ENCODE measurements around the gene CXCR2. TPM values are rescaled to one million over a fixed set of nuclear protein-coding genes. Genes with fewer than 3 reads are reported as not detected.
"Not testable (repeated sequence)": the region's sequence is repeated elsewhere in the genome, so short reads cannot be mapped to it uniquely, and the experiment has no call there.

Gene CXCR2
- total RNA-seq, 1 experiment from 2014 or later = 0.96 TPM

- H3K9me3 Mint-ChIP-seq = peaks cover 17% of the 10 kb centered on the region
- POLR2A ChIA-PET = no interaction called here
- H3K4me3 Mint-ChIP-seq = no peak overlapping the region
- TF ChIP-seq, protein P1, sequence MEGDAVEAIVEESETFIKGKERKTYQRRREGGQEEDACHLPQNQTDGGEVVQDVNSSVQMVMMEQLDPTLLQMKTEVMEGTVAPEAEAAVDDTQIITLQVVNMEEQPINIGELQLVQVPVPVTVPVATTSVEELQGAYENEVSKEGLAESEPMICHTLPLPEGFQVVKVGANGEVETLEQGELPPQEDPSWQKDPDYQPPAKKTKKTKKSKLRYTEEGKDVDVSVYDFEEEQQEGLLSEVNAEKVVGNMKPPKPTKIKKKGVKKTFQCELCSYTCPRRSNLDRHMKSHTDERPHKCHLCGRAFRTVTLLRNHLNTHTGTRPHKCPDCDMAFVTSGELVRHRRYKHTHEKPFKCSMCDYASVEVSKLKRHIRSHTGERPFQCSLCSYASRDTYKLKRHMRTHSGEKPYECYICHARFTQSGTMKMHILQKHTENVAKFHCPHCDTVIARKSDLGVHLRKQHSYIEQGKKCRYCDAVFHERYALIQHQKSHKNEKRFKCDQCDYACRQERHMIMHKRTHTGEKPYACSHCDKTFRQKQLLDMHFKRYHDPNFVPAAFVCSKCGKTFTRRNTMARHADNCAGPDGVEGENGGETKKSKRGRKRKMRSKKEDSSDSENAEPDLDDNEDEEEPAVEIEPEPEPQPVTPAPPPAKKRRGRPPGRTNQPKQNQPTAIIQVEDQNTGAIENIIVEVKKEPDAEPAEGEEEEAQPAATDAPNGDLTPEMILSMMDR (IDR thresholded peaks at IDR 0.05) = 0 out of 2 replicates have a peak, but pooled peaks have one; percentile 14
- TF ChIP-seq ZNF138 (CRISPR knock-in tag; conservative IDR thresholded peaks at IDR 0.05) = no peak
- CTCF ChIA-PET = interaction anchor here (0.6 to 2.4 kb wide), 9 partner anchors 14 to 168 kb away, joined by 3 to 10 read pairs (median 4); partner anchors contain the start of gene ARPC2
- no peaks in the 10 kb centered on the region for H3K36me3 Mint-ChIP-seq
- H3K4me1 Mint-ChIP-seq = no peaks in the 10 kb centered on the region
- H3K27me3 Mint-ChIP-seq (ENCODE audit: low read depth) = peaks cover 12% of the 10 kb centered on the region
- DNase-seq (ENCODE audit: low spot score) (no peak), ATAC-seq (peak; percentile 30; the same call in 1 of the 2 replicates)
- H3K27ac Mint-ChIP-seq = no peak overlapping the region
Measured at GRCh38 chr2:218093879-218094278, 31.9 kb upstream of the CXCR2 start.

- Mint-ChIP-seq H3K36me3 (no peaks in the 10 kb centered on the region), H3K4me3 (no peak overlapping the region), H3K27ac (no peak overlapping the region), H3K4me1 (no peaks in the 10 kb centered on the region), H3K9me3 (peaks cover 1% of the 10 kb centered on the region), H3K27me3 (ENCODE audit: low read depth) (peaks cover 18% of the 10 kb centered on the region)
- DNase-seq (ENCODE audit: low spot score) = no peak
- TF ChIP-seq ELF4 (CRISPR knock-in tag; IDR thresholded peaks at IDR 0.05; ENCODE audit: low read depth) (no peak), CREB1 (CRISPR knock-in tag; IDR thresholded peaks at IDR 0.05) (no peak), ZNF671 (CRISPR knock-in tag; IDR thresholded peaks at IDR 0.05) (no peak), NFYB (CRISPR knock-in tag; conservative IDR thresholded peaks at IDR 0.05; ENCODE audit: low read depth) (no peak), CDX4 (CRISPR knock-in tag; IDR thresholded peaks at IDR 0.05; ENCODE audit: borderline replicate concordance) (no peak), IRF2 (CRISPR knock-in tag; IDR thresholded peaks at IDR 0.05; ENCODE audit: borderline replicate concordance, low read depth) (no peak)
- TF ChIP-seq, protein P2, sequence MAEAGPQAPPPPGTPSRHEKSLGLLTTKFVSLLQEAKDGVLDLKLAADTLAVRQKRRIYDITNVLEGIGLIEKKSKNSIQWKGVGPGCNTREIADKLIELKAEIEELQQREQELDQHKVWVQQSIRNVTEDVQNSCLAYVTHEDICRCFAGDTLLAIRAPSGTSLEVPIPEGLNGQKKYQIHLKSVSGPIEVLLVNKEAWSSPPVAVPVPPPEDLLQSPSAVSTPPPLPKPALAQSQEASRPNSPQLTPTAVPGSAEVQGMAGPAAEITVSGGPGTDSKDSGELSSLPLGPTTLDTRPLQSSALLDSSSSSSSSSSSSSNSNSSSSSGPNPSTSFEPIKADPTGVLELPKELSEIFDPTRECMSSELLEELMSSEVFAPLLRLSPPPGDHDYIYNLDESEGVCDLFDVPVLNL (CRISPR knock-in tag; IDR thresholded peaks at IDR 0.05; ENCODE audit: borderline replicate concordance, low read depth) = no peak
- ChIA-PET CTCF (no interaction called here), POLR2A (no interaction called here)
- no peak for ATAC-seq
Measured at GRCh38 chr2:218095853-218096252, 30.0 kb upstream of the CXCR2 start.

DNA sequence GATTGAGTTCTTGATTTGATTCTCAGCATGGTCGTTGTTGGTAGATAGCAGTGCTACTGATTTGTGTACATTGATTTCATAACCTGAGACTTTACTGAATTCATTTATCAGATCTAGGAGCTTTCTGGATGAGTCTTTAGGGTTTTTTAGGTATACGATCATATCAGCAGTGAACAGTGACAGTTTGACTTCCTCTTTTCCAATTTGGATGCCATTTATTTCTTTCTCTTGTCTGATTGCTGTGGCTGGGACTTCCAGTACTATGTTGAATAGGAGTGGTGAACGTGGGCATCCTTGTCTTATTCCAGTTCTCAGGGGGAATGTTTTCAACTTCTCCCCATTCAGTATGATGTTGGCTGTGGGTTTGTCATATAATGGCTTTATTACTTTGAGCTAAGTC, 27.9 kb upstream of the CXCR2 start:
- CTCF ChIA-PET = interaction anchor here (0.6 kb wide), 1 partner anchor 121 kb away, joined by 3 read pairs; no protein-coding TSS in a partner anchor

GRCh38 chr2:218108834-218109233, 17.0 kb upstream of the CXCR2 start:
- ATAC-seq; H3K4me3 Mint-ChIP-seq; POLR2A ChIA-PET; H3K4me1 Mint-ChIP-seq; H3K27ac Mint-ChIP-seq; CTCF ChIA-PET; DNase-seq (ENCODE audit: low spot score): not testable (repeated sequence)
- peaks cover 73% of the 10 kb centered on the region for H3K9me3 Mint-ChIP-seq
- peaks cover 47% of the 10 kb centered on the region for H3K27me3 Mint-ChIP-seq (ENCODE audit: low read depth)
- peaks cover 33% of the 10 kb centered on the region for H3K36me3 Mint-ChIP-seq

More for the DNA sequence above, 27.9 kb upstream of the CXCR2 start:
- H3K27ac Mint-ChIP-seq = no peak overlapping the region
- DNase-seq (ENCODE audit: low spot score) (no peak), ATAC-seq (no peak)
- no peaks in the 10 kb centered on the region for H3K4me1 Mint-ChIP-seq
- H3K4me3 Mint-ChIP-seq = no peak overlapping the region
- POLR2A ChIA-PET = no interaction called here
- peaks cover 21% of the 10 kb centered on the region for H3K27me3 Mint-ChIP-seq (ENCODE audit: low read depth)
- TF ChIP-seq NR3C1 (CRISPR knock-in tag; conservative IDR thresholded peaks at IDR 0.05; ENCODE audit: low read depth) (no peak), ZNF396 (CRISPR knock-in tag; IDR thresholded peaks at IDR 0.05; ENCODE audit: borderline replicate concordance) (no peak), ZNF121 (CRISPR knock-in tag; IDR thresholded peaks at IDR 0.05) (no peak), ESRRA (CRISPR knock-in tag; IDR thresholded peaks at IDR 0.05; ENCODE audit: borderline replicate concordance) (no peak)
- no peaks in the 10 kb centered on the region for H3K36me3 Mint-ChIP-seq
- H3K9me3 Mint-ChIP-seq = peaks cover 3% of the 10 kb centered on the region; the same call in 1 of the 2 replicates

DNA sequence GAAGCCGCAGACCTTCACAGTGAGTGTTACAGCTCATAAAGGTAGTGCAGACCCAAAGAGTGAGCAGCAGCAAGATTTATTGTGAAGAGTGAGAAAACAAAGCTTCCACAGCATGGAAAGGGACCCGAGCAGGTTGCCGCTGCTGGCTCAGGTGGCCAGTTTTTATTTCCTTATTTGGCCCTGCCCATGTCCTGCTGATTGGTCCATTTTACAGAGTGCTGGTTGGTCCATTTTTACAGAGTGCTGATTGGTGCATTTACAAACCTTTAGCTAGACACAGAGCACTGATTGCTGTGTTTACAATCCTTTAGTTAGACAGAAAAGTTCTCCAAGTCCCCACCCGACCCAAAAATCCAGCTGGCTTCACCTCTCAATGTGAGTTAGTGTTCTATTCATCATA, 4.0 kb upstream of the CXCR2 start:
- H3K36me3 Mint-ChIP-seq = peaks cover 28% of the 10 kb centered on the region
- peaks cover 22% of the 10 kb centered on the region for H3K4me1 Mint-ChIP-seq
- POLR2A ChIA-PET; H3K4me3 Mint-ChIP-seq; ATAC-seq; H3K27me3 Mint-ChIP-seq (ENCODE audit: low read depth); H3K27ac Mint-ChIP-seq; DNase-seq (ENCODE audit: low spot score); CTCF ChIA-PET: not testable (repeated sequence)
- H3K9me3 Mint-ChIP-seq = peaks cover 55% of the 10 kb centered on the region
